B cell (primary cell): ENCODE results near the gene KIAA0825. TPM values are rescaled to one million over a fixed set of nuclear protein-coding genes. Genes with fewer than 3 reads are reported as not detected.

Experiments used
- ATAC-seq: fragments of 200-7000 bp; cut with Tn5 transposase; one replicate; pipeline ENCODE4 v1.10.0; 2021; ENCODE audit warnings: low read depth, mild to moderate bottlenecking, moderate number of reproducible peaks, moderate library complexity
- CTCF ChIA-PET: fragments of 350-600 bp; sonication (Branson Sonifier 250); formaldehyde crosslinking; loops from one replicate; lab custom pipeline; 2021; ENCODE audit warnings: antibody characterized with exemption, inconsistent platforms; lab: Charles Lee
- POLR2A ChIA-PET: fragments of 350-600 bp; sonication (Branson Sonifier 250); formaldehyde crosslinking; loops from one replicate; lab custom pipeline; 2021; ENCODE audit warnings: antibody characterized with exemption; lab: Charles Lee
- DNase-seq: peaks from one replicate; pipeline ENCODE4 v3.0.0; 2013
- H2AFZ ChIP-seq: 2 replicates; pipeline ENCODE4 v1.6.1; 2012; ENCODE audit warnings: mild to moderate bottlenecking, low read depth, low read length; ENCODE audit not compliant: insufficient read depth, poor library complexity, severe bottlenecking
- H3K27ac ChIP-seq, 2 donors: 1 replicate in 1 of 2; 2 replicates in 1 of 2; pipeline ENCODE4 v1.5.1; 2012 to 2013; ENCODE audit warnings: low read length in 2 of 2, mild to moderate bottlenecking in 2 of 2, moderate library complexity in 1 of 2
- H3K27me3 ChIP-seq, 4 experiments: fragments of 200-600 bp in 1 of 4; sonication (generic) in 1 of 4; replicated peaks in 1 of 4; 1 replicate in 2 of 4; 2 replicates in 2 of 4; pipeline versions ENCODE4 v1.6.1 to v1.7.0; 2013 to 2016; ENCODE audit warnings: low read length in 3 of 4, mild to moderate bottlenecking in 2 of 4, mixed read lengths in 1 of 4, moderate library complexity in 1 of 4; ENCODE audit not compliant: insufficient read depth in 4 of 4, control insufficient read depth in 3 of 4; ENCODE audit errors: control extremely low read depth in 1 of 4
- H3K36me3 ChIP-seq, 2 experiments: replicated peaks in 1 of 2; 1 replicate in 1 of 2; 2 replicates in 1 of 2; pipeline versions ENCODE4 v1.6.1 to v1.7.1; 2013; ENCODE audit warnings: low read length in 1 of 2; ENCODE audit not compliant: insufficient read depth in 2 of 2, control insufficient read depth in 1 of 2; ENCODE audit errors: control extremely low read depth in 1 of 2, extremely low read depth in 1 of 2
- H3K4me1 ChIP-seq, 2 donors: fragments of 200-600 bp in 1 of 2; sonication (generic) in 1 of 2; 1 replicate in 1 of 2; 2 replicates in 1 of 2; pipeline versions ENCODE4 v1.5.1 to v1.6.1; 2013 to 2017; ENCODE audit warnings: low read length in 2 of 2; ENCODE audit not compliant: control insufficient read depth in 2 of 2, insufficient read depth in 2 of 2
- H3K4me2 ChIP-seq: replicated peaks from 2 replicates; pipeline ENCODE3; 2012; ENCODE audit warnings: mild to moderate bottlenecking, low read depth, low read length; ENCODE audit not compliant: poor library complexity, severe bottlenecking
- H3K4me3 ChIP-seq, 5 experiments: fragments of 200-600 bp in 1 of 5; sonication (generic) in 1 of 5; 1 replicate in 3 of 5; 2 replicates in 2 of 5; pipeline versions ENCODE4 v1.5.1 to v1.7.0; 2011 to 2016; ENCODE audit warnings: low read length in 4 of 5, mild to moderate bottlenecking in 4 of 5, low read depth in 2 of 5, control low read depth in 1 of 5, moderate library complexity in 1 of 5; ENCODE audit not compliant: insufficient read depth in 1 of 5; ENCODE audit errors: control extremely low read depth in 1 of 5, extremely low read depth in 1 of 5
- H3K79me2 ChIP-seq: fragments of 200-600 bp; sonication (generic); one replicate; pipeline ENCODE4 v1.6.0; 2016; ENCODE audit warnings: low read length; ENCODE audit not compliant: control insufficient read depth, insufficient read depth
- H3K9ac ChIP-seq: fragments of 200-600 bp; sonication (generic); 2 replicates; pipeline ENCODE4 v1.6.1; 2017; ENCODE audit warnings: mild to moderate bottlenecking, low read length, moderate library complexity
- H3K9me3 ChIP-seq, 3 donors: one replicate each; pipeline versions ENCODE4 v1.6.1 to v1.7.1; 2013; ENCODE audit warnings: low read length in 2 of 3; ENCODE audit not compliant: control insufficient read depth in 2 of 3, insufficient read depth in 1 of 3; ENCODE audit errors: control extremely low read depth in 1 of 3
- H4K20me1 ChIP-seq: 2 replicates; pipeline ENCODE4 v1.6.0; 2012; ENCODE audit warnings: mild to moderate bottlenecking, low read length; ENCODE audit not compliant: insufficient read depth, control insufficient read depth, poor library complexity, severe bottlenecking
- H3K27ac Mint-ChIP-seq: one replicate; pipeline ENCODE4 v1.8.0; 2021; ENCODE audit warnings: mixed read lengths
- H3K27me3 Mint-ChIP-seq: one replicate; pipeline ENCODE4 v1.8.0; 2021; ENCODE audit warnings: mixed read lengths
- H3K4me1 Mint-ChIP-seq: one replicate; pipeline ENCODE4 v1.8.0; 2021; ENCODE audit warnings: mixed read lengths
- H3K4me3 Mint-ChIP-seq: one replicate; pipeline ENCODE4 v1.8.0; 2021; ENCODE audit warnings: mixed read lengths
- H3K9me3 Mint-ChIP-seq: one replicate; pipeline ENCODE4 v1.8.0; 2022; ENCODE audit warnings: mixed read lengths; ENCODE audit not compliant: insufficient read depth
- EZH2 ChIP-seq: IDR thresholded peaks from 2 replicates; pipeline ENCODE4 v1.6.1; 2012; ENCODE audit warnings: borderline replicate concordance, low read depth, mild to moderate bottlenecking, moderate library complexity, low read length; ENCODE audit not compliant: insufficient read depth, poor library complexity, severe bottlenecking
- WGBS: methylation state at CpG from one replicate; pipeline ENCODE4 v1.1.5; 2013; ENCODE audit warnings: missing lambda C conversion rate; ENCODE audit not compliant: insufficient coverage; 5-methylcytosine and 5-hydroxymethylcytosine counted together
- intact Hi-C: fragments of 100-400 bp; cut with micrococcal nuclease; formaldehyde crosslinking; loops from one replicate; pipeline ENCODE4 v1.10.0; 2022
- polyA plus RNA-seq: library from polyadenylated mRNA; depleted of rRNA; stranded (reverse); fragments of >200 nt; gene quantifications from 2 replicates; pipeline ENCODE4 v1.2.3, GENCODE V29; 2012
- total RNA-seq, 2 donors: library from RNA; stranded (reverse); fragments of 120-200 nt in 1 of 2; gene quantifications; 1 replicate in 1 of 2; 2 replicates in 1 of 2; pipeline versions ENCODE4 v1.2.3 to v1.2.4, GENCODE V29; 2013 to 2022
- TF ChIP-seq, protein P1 (sequence below): fragments of 200-600 bp; IDR thresholded peaks from one replicate; pipeline ENCODE4 v1.8.0; 2022; ENCODE audit warnings: antibody characterized with exemption, mild to moderate bottlenecking

The KIAA0825 gene
- total and polyA plus RNA-seq, 2 donors (not counting 1 experiment from before 2014, with no cell fraction given): 0.43 to 2.7 TPM

DNA sequence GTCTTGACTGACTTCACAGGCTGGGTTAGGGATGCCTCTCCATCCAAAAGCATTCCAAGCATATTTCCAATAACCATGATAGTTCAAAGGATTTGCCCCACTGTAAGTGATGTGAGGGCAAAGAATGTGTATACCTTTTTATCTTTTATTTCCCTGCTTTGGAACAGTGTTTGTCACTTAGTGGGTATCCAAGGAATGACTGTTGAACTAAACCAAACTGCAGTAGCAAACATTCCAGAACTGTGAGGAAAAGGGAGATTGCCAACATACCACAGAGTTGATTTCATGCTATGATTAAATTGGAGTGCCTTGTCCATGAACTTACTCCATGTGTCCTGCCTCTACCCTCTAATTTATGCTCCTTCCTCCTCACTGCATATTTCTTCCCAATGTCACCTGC lies 400.0 kb downstream of the KIAA0825 start:
- Mint-ChIP-seq H3K9me3 (no peaks in the 10 kb centered on the region), H3K4me3 (no peak overlapping the region), H3K27ac (no peak overlapping the region), H3K27me3 (peaks cover 3% of the 10 kb centered on the region), H3K4me1 (no peaks in the 10 kb centered on the region)
- no peak overlapping the region for H2AFZ ChIP-seq
- DNase-seq (no peak), ATAC-seq (no peak)
- intact Hi-C loops: no loop called here
- H3K4me1 ChIP-seq: no peaks in the 10 kb centered on the region
- no peak overlapping the region for H3K4me2 ChIP-seq
- H3K9ac ChIP-seq: no peak overlapping the region
- no peak overlapping the region for H3K27ac ChIP-seq
- H3K4me3 ChIP-seq: no peak overlapping the region
- no peaks in the 10 kb centered on the region for H4K20me1 ChIP-seq
- H3K9me3 ChIP-seq: no peaks in the 10 kb centered on the region
- no peaks in the 10 kb centered on the region for H3K36me3 ChIP-seq
- no peak for TF ChIP-seq EZH2
- TF ChIP-seq, protein P1, sequence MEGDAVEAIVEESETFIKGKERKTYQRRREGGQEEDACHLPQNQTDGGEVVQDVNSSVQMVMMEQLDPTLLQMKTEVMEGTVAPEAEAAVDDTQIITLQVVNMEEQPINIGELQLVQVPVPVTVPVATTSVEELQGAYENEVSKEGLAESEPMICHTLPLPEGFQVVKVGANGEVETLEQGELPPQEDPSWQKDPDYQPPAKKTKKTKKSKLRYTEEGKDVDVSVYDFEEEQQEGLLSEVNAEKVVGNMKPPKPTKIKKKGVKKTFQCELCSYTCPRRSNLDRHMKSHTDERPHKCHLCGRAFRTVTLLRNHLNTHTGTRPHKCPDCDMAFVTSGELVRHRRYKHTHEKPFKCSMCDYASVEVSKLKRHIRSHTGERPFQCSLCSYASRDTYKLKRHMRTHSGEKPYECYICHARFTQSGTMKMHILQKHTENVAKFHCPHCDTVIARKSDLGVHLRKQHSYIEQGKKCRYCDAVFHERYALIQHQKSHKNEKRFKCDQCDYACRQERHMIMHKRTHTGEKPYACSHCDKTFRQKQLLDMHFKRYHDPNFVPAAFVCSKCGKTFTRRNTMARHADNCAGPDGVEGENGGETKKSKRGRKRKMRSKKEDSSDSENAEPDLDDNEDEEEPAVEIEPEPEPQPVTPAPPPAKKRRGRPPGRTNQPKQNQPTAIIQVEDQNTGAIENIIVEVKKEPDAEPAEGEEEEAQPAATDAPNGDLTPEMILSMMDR: no peak
- no peaks in the 10 kb centered on the region for H3K27me3 ChIP-seq
- POLR2A ChIA-PET: no interaction called here
- no peaks in the 10 kb centered on the region for H3K79me2 ChIP-seq
- CTCF ChIA-PET: no interaction called here

DNA sequence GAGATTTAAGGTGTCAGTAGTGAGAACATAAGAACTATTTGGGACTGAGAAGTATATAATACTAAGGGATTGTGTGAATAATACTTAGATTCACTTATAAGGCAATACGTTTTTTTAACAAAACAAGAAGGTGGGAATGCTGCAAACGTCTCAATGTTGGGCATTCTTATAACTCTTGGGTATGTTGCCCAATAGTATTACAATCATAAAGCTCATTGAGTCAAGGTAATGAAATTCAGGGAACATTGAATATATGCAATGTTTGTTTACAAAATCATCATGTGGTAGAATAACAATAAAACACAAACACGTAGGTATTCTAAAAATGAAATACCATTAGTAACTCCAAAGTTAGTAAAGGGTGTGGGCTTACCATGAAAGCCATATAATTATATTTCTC lies 400.7 kb downstream of the KIAA0825 start:
- TF ChIP-seq EZH2: no peak
- TF ChIP-seq, protein P1: no peak
- ChIA-PET CTCF (no interaction called here), POLR2A (no interaction called here)
- no peak overlapping the region for H3K27ac ChIP-seq
- no CpG with 5 or more reads among the region's 3 CpGs for WGBS
- H3K4me1 ChIP-seq: no peaks in the 10 kb centered on the region
- no peaks in the 10 kb centered on the region for H3K9me3 Mint-ChIP-seq
- H3K79me2 ChIP-seq: no peaks in the 10 kb centered on the region
- no peak for DNase-seq
- no peaks in the 10 kb centered on the region for H3K27me3 ChIP-seq
- no peaks in the 10 kb centered on the region for H3K4me1 Mint-ChIP-seq
- peaks cover 3% of the 10 kb centered on the region for H3K27me3 Mint-ChIP-seq
- H3K27ac Mint-ChIP-seq: no peak overlapping the region
- no peak overlapping the region for H3K4me3 Mint-ChIP-seq
- no peaks in the 10 kb centered on the region for H3K9me3 ChIP-seq
- no peak for ATAC-seq
- H2AFZ ChIP-seq: no peak overlapping the region
- H3K36me3 ChIP-seq: no peaks in the 10 kb centered on the region
- H3K9ac ChIP-seq: no peak overlapping the region
- no peak overlapping the region for H3K4me3 ChIP-seq
- no peak overlapping the region for H3K4me2 ChIP-seq
- intact Hi-C loops: no loop called here
- no peaks in the 10 kb centered on the region for H4K20me1 ChIP-seq
